ENCODE data around the gene PPP1R3C.

The PPP1R3C gene

DNA sequence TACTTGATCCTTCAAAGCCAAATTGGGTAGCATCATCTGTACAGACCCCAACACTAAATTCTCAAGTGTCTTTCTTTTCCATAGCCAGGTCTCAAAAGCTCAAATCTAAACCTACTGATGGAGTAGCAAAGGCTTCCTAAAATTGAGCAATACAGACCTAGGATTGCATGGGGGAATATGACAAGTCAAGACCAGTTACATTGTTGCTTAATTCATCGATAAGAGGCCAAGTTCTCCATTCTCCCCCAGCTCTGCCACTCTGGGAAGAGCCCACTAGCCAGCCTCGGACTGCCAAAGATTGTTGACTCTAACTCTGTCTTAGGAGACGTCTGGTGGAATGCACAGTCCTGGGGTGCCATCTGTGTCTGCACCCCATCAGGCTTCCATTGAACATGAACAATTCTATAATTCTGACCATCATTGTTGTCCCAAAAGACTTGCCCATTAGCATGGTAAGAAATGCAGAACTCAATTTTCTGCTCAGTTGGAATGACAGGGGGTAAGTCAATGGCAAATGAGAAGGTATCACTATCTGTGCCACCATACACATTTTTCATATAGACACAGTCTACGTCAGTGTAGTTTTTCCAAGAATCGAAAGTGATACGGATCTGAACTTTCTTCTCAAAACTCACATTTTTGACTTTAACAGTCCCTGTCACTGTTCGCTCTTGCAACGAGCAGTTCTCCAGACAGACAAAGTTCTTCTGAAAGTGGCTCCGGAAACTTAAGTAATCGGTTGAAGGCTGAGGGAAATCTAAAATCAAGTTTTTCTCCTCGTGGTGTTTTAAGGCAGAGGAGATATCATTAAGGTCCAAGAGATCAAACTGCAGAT is 2.9 kb downstream of the PPP1R3C start:
- no peak for DNase-seq (ENCODE audit: low read depth in 2 of 3, low spot score in 2 of 3)

DNA sequence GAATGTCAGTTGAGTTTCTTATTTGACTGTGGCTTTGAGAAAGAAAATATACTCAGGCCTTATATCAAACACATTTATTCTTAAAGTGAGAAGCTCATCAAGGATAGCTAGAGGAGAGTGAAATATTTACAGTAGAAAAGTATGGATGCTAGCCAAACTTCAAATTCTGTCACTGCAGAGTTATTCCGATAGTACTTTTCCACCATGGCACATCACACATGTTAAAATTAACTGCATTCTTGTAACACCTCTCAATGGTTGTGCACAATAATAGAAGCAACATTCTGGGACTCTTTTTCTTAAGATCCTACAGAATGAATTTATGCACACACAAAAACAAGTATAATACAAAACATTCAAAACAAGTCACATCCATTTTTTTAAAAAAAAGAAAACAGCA is 4.5 kb downstream of the PPP1R3C start:
- no peak for DNase-seq (ENCODE audit: low read depth in 2 of 3, low spot score in 2 of 3)

DNA sequence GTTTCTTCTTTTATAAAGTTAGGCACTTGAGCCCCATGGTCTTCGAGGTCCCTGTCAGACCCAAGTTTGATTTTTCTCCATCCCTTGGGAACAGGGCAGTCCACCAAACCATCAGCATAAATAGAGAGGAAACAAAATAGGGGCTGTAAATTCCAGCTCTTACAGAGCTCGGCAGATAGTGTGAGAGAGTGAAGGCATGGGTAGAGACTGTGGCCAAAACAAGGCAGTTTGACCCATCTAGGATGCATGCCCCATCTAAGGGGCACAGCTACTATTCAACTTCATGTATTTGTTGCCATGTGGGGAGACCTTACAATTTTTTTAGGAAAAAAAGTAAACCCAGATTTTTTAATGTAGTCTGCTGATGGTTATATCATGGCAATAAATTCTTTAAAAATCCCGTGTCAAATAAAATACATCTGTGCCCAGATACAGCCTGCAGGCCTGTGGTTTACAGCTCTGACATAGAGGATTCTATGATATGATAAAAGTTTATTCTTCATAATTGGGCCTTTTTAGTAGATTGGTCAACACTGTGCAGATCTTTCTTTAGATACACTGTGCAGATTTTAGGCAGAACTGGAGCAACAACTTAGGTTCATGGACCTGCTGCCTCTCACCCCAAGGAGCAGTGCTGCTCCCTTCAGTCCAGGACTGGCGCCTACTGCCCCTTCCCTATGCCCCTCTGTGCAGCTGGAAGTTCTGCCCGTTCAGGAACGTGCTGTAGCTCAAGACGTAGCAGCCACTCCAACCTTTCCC is 5.3 kb downstream of the PPP1R3C start:
- no peak for DNase-seq (ENCODE audit: low read depth in 2 of 3, low spot score in 2 of 3)

DNA sequence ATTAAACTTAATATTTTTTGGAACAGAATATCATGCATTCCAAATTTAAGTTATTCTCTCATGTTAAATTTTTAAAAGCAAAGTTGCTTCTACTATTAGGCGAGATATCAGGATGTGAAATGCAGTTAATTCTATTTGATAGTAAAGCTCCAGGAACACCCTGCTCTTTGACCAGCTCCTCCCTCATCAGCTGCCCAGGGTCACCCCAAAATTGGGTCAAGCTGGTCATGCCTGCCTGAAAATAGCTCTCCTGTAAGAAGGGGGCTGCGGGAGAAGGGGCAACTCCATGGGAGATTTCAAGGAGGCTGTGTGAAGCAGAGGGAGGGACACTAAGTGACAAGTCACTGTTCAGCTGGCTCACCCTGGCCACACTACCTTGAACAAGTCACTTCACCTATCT is 5.9 kb downstream of the PPP1R3C start:
- DNase-seq (ENCODE audit: low read depth in 2 of 3, low spot score in 2 of 3), result no peak

DNA sequence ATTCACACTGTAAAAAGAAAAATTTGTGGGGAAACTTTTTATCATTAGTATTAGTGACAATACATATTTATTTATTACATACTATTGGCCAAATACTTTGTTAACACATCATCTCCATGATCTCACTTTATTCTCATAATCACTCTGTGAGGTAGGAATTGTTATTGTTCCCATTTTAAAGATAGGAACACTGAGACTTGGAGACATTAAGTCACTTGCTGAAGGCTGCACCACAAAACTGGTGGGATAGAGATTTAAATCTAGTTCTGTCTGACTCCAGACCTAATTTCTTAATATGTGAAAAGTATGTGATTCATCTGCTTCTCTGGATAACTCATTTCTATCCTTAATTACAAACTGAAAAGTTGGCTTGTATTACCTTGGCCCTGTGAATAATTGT is 8.2 kb downstream of the PPP1R3C start:
- no peak for DNase-seq (ENCODE audit: low read depth in 2 of 3, low spot score in 2 of 3)

DNA sequence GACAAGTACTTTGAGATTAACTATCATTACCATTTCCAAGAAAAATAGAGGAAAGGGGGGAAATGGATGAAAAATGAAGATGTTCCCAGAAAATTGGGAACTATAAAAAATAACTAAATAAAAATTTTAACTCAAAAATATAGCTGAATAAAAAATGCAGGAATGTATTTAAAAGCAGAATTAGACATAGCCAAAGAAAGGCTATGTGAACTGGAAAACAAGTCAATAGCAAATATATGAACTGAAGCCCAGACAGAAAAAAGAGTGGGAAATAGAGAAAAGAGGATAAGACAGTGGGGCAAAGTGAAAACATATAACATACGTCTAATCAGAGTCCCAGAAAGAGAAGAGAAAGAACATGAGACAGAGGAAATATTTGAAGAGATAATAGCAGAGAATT is 10.3 kb downstream of the PPP1R3C start:
- DNase-seq (ENCODE audit: low read depth in 2 of 3, low spot score in 2 of 3), result no peak

DNA sequence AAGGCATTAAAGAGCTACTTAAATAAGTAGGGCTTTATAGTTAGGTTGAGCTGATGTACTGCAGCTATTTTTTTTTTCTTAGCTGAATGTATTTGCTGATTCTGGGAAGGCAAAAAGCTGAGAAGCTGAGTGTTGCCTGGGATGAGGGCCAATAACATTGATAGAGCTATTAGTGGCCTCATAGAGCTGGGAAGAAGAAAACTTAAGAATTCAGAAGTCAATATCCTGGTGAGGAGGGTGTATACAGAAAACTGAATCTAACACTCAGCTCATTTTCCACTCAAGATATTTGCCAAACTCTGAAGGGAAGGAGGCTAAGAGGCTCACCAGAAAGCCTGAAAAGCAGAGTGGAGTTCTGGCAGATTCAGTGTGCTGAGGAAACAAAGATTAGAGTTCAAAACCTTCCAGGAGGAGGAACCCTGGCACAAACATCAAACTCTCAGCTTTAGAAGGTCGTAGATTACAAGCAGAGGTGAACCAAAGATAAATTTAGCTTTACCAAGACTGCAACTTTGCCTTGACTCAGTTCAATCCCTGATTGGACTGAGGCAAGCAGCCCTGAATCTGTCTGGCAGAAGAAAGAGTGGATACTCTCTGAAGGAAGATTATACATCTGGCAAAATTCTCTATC is 11.3 kb downstream of the PPP1R3C start:
- DNase-seq (ENCODE audit: low read depth in 2 of 3, low spot score in 2 of 3), result no peak

DNA sequence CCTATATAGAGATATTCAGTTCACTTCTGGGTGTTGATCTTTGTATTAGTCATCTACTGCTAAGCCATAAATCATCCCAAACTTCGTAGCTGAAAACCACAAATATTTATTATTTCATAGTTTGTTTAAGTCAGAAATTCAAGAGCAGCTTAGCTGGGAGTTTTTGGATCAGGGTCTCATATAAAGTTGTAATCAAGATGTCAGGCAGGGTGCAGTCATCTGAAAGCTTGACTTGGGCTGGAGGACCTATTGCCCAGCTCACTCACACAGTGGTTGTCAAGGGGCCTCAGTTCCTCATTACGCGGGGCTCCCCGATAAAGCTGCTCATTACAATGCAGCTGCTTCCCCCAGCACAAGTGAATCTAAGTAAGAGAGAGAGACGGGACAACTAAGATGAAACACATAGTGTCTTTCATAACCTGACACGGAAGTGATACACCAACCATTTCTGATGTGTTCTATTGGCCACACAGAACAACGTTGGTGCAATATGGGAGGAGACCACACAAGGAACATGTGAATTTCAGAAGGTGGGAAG is 15.7 kb downstream of the PPP1R3C start:
- no peak for DNase-seq (ENCODE audit: low read depth in 2 of 3, low spot score in 2 of 3)

DNA sequence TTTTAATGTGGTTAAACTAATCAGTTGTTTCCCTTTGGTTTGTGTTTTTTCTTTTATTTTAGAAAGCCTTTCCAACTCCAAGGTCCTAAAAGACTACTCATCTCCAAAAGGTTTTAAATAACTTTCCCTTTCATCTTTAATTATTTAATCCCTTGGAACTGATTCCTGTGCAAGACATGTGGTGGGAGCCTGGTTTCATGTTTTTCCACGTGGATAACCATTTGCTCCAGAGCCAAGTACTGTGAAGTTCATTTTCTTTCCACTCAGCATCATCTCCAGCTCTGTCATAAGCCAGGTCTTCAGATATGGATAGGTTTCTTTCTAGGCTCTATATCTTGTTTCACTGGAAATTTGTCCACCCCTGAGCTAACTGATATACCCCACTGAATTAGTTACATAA is 16.7 kb downstream of the PPP1R3C start:
- no peak for DNase-seq (ENCODE audit: low read depth in 2 of 3, low spot score in 2 of 3)

DNA sequence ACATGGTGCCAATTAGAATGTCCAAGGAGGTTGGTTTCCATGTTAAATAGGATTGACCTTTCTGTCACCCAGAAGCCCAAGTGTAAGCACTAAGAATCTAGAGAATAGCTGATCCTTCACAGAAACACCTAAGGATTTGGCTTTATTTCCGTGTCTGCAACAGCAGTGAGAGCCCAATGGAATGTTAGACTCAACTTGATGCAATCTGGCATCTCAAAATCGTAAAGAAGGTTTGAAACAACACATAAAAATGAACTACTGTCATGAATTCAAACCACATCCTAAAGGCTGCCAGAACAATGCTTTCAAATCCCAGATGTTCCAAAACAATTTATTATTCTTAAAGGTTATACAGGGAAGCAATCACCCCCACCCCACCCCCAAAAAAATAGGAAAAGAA is 18.6 kb downstream of the PPP1R3C start:
- DNase-seq (ENCODE audit: low read depth in 2 of 3, low spot score in 2 of 3), result no peak

DNA sequence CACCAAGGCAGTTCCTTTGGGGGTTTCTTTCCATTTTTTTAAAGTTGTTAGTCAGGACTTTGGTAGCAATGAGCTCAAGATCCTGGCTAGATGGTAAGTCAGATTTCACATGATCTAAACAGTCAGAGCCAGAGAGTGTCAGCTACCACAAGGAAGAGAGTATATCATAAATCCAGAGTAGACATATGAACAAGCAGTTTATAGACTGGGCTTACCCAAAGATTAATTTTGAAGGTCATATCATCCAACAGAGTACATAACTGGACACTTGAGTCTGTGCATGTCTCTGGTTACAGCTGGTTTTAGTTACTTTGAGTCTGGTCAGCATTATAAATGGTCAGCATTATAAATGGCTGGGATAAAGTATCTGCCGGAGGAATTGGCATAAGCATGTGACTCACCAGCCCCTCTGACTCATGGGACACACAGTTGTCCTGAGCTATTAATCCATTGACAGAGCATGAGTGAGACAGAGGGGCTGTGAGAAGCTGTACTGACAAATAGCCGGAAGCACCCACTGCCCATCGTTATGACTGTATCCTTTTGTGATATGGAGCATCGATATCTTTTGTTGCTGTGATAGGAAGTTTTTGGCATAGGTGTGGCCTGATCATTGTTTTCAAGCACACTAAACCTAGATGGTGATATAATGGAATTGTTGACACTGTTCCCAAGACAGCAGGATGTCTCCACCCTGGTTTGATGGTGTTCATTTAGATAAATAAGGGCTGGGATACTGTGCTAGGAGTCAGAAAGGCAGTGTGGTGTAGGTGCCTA is 19.3 kb downstream of the PPP1R3C start:
- DNase-seq (ENCODE audit: low read depth in 2 of 3, low spot score in 2 of 3), result no peak

DNA sequence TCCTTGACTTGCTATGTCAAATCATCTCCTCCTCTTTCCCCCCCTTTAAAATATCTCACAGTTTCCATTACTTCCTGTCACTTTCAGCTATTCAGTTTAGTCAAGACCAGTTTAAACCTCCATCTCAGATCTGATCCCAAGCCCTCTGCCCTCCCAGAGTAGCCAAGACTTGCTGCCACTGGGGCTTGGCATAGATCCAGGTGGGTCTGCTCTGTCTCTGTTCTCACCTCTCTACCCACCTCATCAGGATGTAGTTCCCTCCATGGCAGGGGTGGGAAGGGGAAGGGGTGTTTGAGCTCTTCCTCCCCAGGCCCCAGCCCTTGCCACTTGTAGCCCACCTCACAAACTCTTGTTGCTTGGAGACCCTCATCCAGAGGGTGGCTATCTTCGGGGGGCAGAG is 22.0 kb downstream of the PPP1R3C start:
- DNase-seq (ENCODE audit: low read depth in 2 of 3, low spot score in 2 of 3), result no peak

DNA sequence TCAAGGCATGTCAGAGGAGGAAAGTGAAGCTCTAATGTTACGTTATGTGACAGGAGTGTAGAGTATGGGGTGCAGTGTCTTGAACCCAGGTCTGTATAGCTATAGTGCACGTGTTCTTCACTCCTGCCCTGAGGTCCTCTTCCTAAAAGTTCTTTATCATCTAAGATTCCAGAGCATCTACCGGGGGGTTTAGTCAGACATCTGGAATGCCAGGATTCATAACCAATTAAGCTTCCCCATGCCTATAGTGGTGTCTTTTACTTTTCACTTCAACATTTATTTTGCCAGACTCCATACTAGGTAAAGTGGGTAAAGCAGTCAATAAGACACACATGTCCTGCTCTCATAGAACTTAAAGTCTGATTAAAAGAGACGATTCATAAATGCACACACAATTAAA is 22.4 kb downstream of the PPP1R3C start:
- no peak for DNase-seq (ENCODE audit: low read depth in 2 of 3, low spot score in 2 of 3)

DNA sequence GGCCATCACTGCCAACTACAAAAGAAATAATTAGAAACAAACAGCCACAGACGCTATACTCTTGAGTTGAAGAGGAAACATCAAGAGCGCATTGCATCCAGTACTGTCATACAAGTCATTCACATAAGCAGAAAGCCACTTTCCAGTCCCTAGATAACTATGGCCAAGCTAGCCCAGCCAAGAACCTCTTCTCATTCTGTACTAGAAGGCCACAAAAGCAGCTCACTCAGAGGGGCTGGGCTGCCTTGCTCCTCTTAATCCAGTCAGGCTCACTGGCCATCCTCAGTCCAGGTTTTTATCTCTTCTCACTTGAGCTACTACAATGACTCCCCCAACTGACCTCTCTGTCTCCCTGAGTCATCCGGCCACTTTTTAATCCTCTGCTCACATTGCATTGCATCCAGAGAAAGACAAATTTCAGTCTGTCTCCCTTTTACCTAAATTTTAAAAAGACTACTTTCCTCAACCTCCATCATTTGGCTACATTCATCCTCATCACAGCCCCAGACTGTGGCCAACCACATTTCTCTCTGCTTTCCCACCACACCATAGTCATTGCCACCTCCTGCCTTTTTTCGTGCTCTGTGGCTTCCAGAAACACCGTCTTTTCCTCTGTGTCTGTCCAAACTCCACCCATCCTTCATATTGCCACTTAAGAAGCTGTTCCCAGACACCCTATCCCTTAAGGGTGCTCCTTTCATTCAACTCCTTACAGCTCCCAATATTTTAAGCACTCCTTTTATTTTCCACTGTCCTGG is 25.0 kb downstream of the PPP1R3C start:
- no peak for DNase-seq (ENCODE audit: low read depth in 2 of 3, low spot score in 2 of 3)

DNA sequence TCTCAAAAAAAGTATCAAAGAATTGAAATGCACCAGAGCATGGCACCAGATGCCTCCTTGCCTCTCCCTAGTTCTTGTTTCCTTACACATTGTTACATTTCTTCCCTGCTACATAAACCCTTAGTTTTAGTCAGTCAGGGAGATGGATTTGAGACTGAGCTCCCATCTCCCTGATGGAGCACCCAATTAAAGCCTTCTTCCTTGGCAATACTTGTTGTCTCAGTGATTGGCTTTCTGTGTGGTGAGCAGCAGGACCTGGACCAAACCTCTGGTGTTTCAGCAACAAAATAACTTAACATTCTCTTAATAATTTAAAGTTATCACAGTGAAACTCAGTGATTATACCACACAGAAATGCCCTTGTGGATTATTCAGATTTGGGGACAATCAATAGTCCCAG is 26.9 kb downstream of the PPP1R3C start:
- no peak for DNase-seq (ENCODE audit: low read depth in 2 of 3, low spot score in 2 of 3)

DNA sequence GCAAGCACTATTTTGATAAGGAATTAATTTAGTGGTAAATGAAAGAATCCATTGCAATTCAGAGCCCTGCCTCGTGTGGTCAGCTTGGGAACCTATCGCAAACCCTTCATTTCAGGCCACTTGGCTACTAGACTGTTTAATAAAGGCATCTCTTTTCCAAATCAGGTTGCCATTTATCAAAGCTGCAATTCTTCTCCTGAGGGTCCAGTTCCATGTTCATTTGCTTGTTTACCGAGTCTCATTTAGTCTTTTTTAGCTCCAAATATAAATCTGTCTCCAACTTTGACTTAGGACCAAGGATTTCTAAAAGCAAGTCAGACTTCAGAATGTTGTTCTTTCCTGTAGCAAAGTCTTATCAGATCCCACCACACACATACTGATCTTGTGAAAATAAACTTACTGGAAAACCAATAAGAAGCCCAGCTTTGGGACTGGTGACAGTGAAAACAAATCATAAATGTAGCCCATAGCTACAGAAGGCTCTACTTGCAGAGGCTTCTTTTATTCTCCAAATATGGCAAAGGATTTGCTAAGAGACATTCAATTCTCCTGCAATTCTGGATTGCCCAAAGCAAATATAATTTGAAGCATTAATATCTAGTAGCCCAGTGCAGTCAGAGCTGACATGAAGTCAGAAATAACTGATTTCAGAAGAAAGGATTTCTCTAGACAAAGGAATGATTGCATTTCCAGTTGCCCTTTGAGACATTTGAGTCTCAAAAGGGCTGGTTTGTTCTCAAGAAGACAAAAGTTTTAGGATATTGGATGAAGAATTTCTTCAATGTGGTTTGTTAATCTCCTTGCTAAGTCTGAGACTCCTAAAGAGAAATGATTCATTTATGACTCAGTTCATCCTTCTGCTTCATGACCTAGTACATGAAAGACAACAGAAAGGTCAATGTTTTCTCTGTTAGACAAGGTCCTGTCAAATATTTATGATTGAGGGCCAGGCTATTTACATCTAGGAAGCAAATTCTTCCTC is 28.0 kb downstream of the PPP1R3C start:
- no peak for DNase-seq (ENCODE audit: low read depth in 2 of 3, low spot score in 2 of 3)

DNA sequence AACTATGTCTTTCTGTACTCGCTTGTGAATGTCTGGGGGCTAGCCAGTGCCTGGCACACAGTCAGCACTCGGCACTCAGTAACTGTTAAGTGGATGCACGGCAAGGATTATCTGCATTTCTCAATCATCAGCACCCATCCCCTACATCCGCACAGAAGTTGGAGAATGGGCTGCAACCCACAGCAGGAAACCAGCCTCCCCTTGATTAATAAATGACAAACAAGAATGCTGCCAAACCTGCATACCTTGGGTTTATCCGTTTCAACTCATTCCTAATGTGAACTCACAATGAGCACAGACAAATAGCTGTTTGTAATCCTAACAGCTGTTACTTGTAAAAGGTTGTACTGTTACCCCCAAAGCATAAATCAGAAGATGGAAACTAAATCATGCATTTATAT is 28.9 kb downstream of the PPP1R3C start:
- DNase-seq (ENCODE audit: low read depth in 2 of 3, low spot score in 2 of 3), result no peak

DNA sequence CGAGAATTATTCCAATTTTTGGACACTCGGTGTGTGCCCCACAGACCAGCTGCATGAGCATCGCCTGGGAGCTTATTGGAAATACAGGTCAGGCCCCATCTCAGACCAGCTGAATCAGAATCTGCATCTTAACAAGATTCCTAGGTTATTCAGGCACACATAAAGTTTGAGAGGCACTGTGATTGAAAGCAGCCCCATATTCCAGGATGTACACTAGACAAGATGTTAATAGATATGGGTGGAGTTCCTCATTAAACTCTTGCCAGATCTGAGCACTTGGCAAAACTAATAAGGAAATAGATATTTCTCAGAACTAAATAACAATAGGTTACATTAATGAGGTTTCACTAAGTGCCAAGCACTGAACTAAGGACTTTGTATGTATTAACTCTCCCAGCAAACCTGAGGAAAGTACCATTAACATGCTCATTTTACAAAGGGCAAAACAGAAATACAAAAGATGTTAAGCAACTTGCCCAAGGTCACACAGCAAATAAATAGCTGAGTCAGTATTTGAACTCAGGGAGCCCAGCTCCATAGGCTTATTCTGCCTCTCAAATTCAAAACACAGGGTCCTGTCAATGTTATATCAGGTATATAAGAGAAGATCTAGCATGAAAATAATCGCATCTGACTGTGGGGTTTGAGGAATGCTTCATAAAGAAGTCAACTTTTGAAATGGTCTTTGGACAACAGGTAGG is 29.9 kb downstream of the PPP1R3C start:
- DNase-seq (ENCODE audit: low read depth in 2 of 3, low spot score in 2 of 3), result no peak

DNA sequence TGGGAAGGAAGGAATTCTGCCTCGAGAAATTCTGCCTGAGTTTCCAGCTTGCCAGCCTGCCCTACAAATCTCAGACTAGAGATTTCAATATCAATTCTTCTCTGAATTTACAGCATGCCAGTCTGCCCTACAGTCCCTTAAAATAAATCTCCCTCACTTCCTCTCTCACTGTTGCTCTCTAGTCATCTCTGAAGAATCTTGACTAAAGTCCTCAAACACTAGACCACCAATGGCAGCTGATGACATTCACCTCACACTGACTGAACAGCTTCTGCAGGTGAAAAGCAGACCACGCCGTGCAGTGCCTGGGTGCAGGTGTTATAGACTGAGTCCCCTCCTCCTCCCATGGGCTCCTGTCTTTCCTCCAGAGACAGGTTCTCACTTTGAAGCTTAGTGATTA is 30.4 kb downstream of the PPP1R3C start:
- no peak for DNase-seq (ENCODE audit: low read depth in 2 of 3, low spot score in 2 of 3)

All from activated CD8-positive, alpha-beta memory T cell treated with anti-CD3 and anti-CD28 coated beads for 48 hours (primary cell).